OCI-LY3 (cell line): ENCODE results near the gene PARP8.
"Not testable (repeated sequence)": the region's sequence is repeated elsewhere in the genome, so short reads cannot be mapped to it uniquely, and the experiment has no call there.

ENCODE experiments used
- H2AFZ ChIP-seq: fragments of 200-600, 300-600 bp; shearing (Covaris generic); 2 replicates; pipeline ENCODE4 v1.6.0; 2014; ENCODE audit warnings: antibody characterized with exemption, low read depth, low read length
- H3K27ac ChIP-seq: fragments of 200-600, 300-600 bp; sonication (generic); 2 replicates; pipeline ENCODE4 v1.5.1; 2014; ENCODE audit warnings: mild to moderate bottlenecking, low read length, moderate library complexity, mixed read lengths
- H3K27me3 ChIP-seq: fragments of 200-600, 300-600 bp; sonication (generic); 2 replicates; pipeline ENCODE4 v1.6.1; 2014; ENCODE audit warnings: low read depth, low read length, mixed read lengths
- H3K36me3 ChIP-seq: fragments of 200-600, 300-600 bp; sonication (generic); replicated peaks from 2 replicates; pipeline ENCODE3; 2014; ENCODE audit warnings: low read depth, low read length, mixed read lengths
- H3K4me1 ChIP-seq: fragments of 300-600, 200-600 bp; sonication (generic); 2 replicates; pipeline ENCODE4 v1.6.1; 2014; ENCODE audit warnings: low read length, mixed read lengths
- H3K4me2 ChIP-seq: fragments of 200-600, 300-600 bp; sonication (generic); 2 replicates; pipeline ENCODE4 v1.6.1; 2014; ENCODE audit warnings: low read length, mixed read lengths
- H3K4me3 ChIP-seq: fragments of 300-600, 200-600 bp; sonication (generic); 2 replicates; pipeline ENCODE4 v1.5.1; 2014; ENCODE audit warnings: antibody characterized with exemption, mild to moderate bottlenecking, low read length, moderate library complexity
- H3K79me2 ChIP-seq: fragments of 300-600, 200-600 bp; shearing (Covaris generic); 2 replicates; pipeline ENCODE4 v1.6.1; 2014; ENCODE audit warnings: mild to moderate bottlenecking, low read length, mixed read lengths
- H3K9ac ChIP-seq: fragments of 300-600, 200-600 bp; shearing (Covaris generic); 2 replicates; pipeline ENCODE4 v1.6.0; 2014; ENCODE audit warnings: mild to moderate bottlenecking, low read length, moderate library complexity
- H3K9me3 ChIP-seq: fragments of 200-600, 300-600 bp; shearing (Covaris generic); 2 replicates; pipeline ENCODE4 v1.6.1; 2014; ENCODE audit warnings: low read length, mixed read lengths; ENCODE audit not compliant: insufficient read depth
- H4K20me1 ChIP-seq: fragments of 200-600, 300-600 bp; sonication (generic); 2 replicates; pipeline ENCODE4 v1.6.1; 2016; ENCODE audit warnings: low read length, mixed read lengths; ENCODE audit not compliant: insufficient read depth
- CTCF ChIP-seq: fragments of 200-600, 300-600 bp; sonication (generic); IDR thresholded peaks from 2 replicates; pipeline ENCODE4 v1.5.1; 2014; ENCODE audit warnings: antibody characterized with exemption, low read length, low read depth
- EZH2phosphoT487 ChIP-seq: fragments of 200-600 bp; shearing (Covaris generic); IDR thresholded peaks from 2 replicates; pipeline ENCODE4 v1.6.1; 2018; ENCODE audit warnings: antibody characterized with exemption, mixed run types, low read depth

The PARP8 gene

GRCh38 chr5:50800410-50800809 lies 134.0 kb downstream of the PARP8 start:
- no peaks in the 10 kb centered on the region for H3K27me3 ChIP-seq
- no peaks in the 10 kb centered on the region for H3K4me1 ChIP-seq
- H3K79me2 ChIP-seq: no peaks in the 10 kb centered on the region
- H3K36me3 ChIP-seq: peaks cover 3% of the 10 kb centered on the region
- no peaks in the 10 kb centered on the region for H4K20me1 ChIP-seq
- no peak overlapping the region for H3K4me3 ChIP-seq
- H3K9ac ChIP-seq: no peak overlapping the region
- no peak overlapping the region for H3K4me2 ChIP-seq
- H2AFZ ChIP-seq: no peak overlapping the region
- H3K27ac ChIP-seq: no peak overlapping the region
- no peaks in the 10 kb centered on the region for H3K9me3 ChIP-seq
- TF ChIP-seq CTCF (no peak), EZH2phosphoT487 (no peak)

- H3K27ac ChIP-seq: no peak overlapping the region
- no peaks in the 10 kb centered on the region for H3K79me2 ChIP-seq
- H3K36me3 ChIP-seq: peaks cover 3% of the 10 kb centered on the region
- no peak overlapping the region for H2AFZ ChIP-seq
- TF ChIP-seq CTCF (no peak), EZH2phosphoT487 (no peak)
- H3K4me2 ChIP-seq: no peak overlapping the region
- H4K20me1 ChIP-seq: no peaks in the 10 kb centered on the region
- H3K27me3 ChIP-seq: no peaks in the 10 kb centered on the region
- no peak overlapping the region for H3K4me3 ChIP-seq
- no peaks in the 10 kb centered on the region for H3K9me3 ChIP-seq
- no peaks in the 10 kb centered on the region for H3K4me1 ChIP-seq
- H3K9ac ChIP-seq: no peak overlapping the region
These were observed 141.2 kb downstream of the PARP8 start for GRCh38 chr5:50807661-50808060.

GRCh38 chr5:50808406-50808805 lies 142.0 kb downstream of the PARP8 start:
- H3K27me3 ChIP-seq: no peaks in the 10 kb centered on the region
- H3K4me1 ChIP-seq: no peaks in the 10 kb centered on the region
- H2AFZ ChIP-seq: no peak overlapping the region
- no peak overlapping the region for H3K9ac ChIP-seq
- no peak overlapping the region for H3K27ac ChIP-seq
- no peaks in the 10 kb centered on the region for H3K79me2 ChIP-seq
- H3K4me2 ChIP-seq: no peak overlapping the region
- H3K4me3 ChIP-seq: no peak overlapping the region
- H4K20me1 ChIP-seq: no peaks in the 10 kb centered on the region
- no peaks in the 10 kb centered on the region for H3K36me3 ChIP-seq
- no peaks in the 10 kb centered on the region for H3K9me3 ChIP-seq
- TF ChIP-seq CTCF (no peak), EZH2phosphoT487 (no peak)

- not testable (repeated sequence) for H3K36me3 ChIP-seq
These were observed 145.3 kb downstream of the PARP8 start for GRCh38 chr5:50811746-50812145.

GRCh38 chr5:50813691-50814090 lies 147.3 kb downstream of the PARP8 start:
- Histone ChIP-seq H3K79me2 (no peaks in the 10 kb centered on the region), H3K4me1 (no peaks in the 10 kb centered on the region), H4K20me1 (no peaks in the 10 kb centered on the region), H3K27me3 (no peaks in the 10 kb centered on the region), H3K27ac (no peak overlapping the region), H3K4me2 (no peak overlapping the region), H3K36me3 (no peaks in the 10 kb centered on the region), H3K9ac (no peak overlapping the region), H3K9me3 (no peaks in the 10 kb centered on the region), H2AFZ (no peak overlapping the region), H3K4me3 (no peak overlapping the region)
- TF ChIP-seq EZH2phosphoT487 (no peak), CTCF (no peak)

More at GRCh38 chr5:50811746-50812145, 145.3 kb downstream of the PARP8 start:
- H3K9ac ChIP-seq, H3K4me1 ChIP-seq, H3K27me3 ChIP-seq, H3K27ac ChIP-seq, H3K79me2 ChIP-seq, H3K4me3 ChIP-seq, H3K4me2 ChIP-seq, H3K9me3 ChIP-seq, H4K20me1 ChIP-seq, H2AFZ ChIP-seq: not testable (repeated sequence)
